HepG2 (cell line): ENCODE measurements around the gene NHERF2. TPM values are rescaled to one million over a fixed set of nuclear protein-coding genes. Genes with fewer than 3 reads are reported as not detected.

Experiments used
- ATF3 ChIP-seq: sonication (generic); formaldehyde crosslinking; IDR thresholded peaks from 2 replicates; pipeline ENCODE4 v1.4.0; 2020; ENCODE audit warnings: missing genetic modification reagents
- NBN ChIP-seq: fragments of 450-650 bp; conservative IDR thresholded peaks from 2 replicates; pipeline ENCODE4 v1.6.1; 2017
- POLR2AphosphoS5 ChIP-seq: IDR thresholded peaks from 2 replicates; pipeline ENCODE4 v1.6.1; 2012; ENCODE audit warnings: low read depth, low read length
- SMYD3 ChIP-seq: sonication (generic); formaldehyde crosslinking; IDR thresholded peaks from 2 replicates; pipeline ENCODE4 v1.8.1; 2023; ENCODE audit warnings: mild to moderate bottlenecking, missing genetic modification reagents
- TAF15 ChIP-seq: fragments of 200-400 bp; formaldehyde crosslinking; IDR thresholded peaks from one replicate; pipeline ENCODE4 v1.6.1; 2018; ENCODE audit warnings: mild to moderate bottlenecking, low read depth, low read length; ENCODE audit not compliant: poor library complexity, severe bottlenecking
- TEAD2 ChIP-seq: sonication (generic); formaldehyde crosslinking; IDR thresholded peaks from 2 replicates; pipeline ENCODE4 v1.9.0; 2021; ENCODE audit warnings: missing genetic modification reagents
- ZFX ChIP-seq: sonication (generic); formaldehyde crosslinking; IDR thresholded peaks from 2 replicates; pipeline ENCODE4 v1.4.0; 2020; ENCODE audit warnings: mild to moderate bottlenecking, low read depth, missing genetic modification reagents, moderate library complexity
- ZNF33A ChIP-seq: sonication (generic); formaldehyde crosslinking; IDR thresholded peaks from 2 replicates; pipeline ENCODE4 v1.5.1; 2020; ENCODE audit warnings: missing genetic modification reagents, mild to moderate bottlenecking, moderate library complexity, borderline replicate concordance
- ZNF768 ChIP-seq: sonication (generic); formaldehyde crosslinking; IDR thresholded peaks from 2 replicates; pipeline ENCODE4 v1.4.0; 2020; ENCODE audit warnings: missing genetic modification reagents
- polyA plus RNA-seq, 8 experiments: library from polyadenylated mRNA; depleted of rRNA in 3 of 8; stranded (reverse) in 7 of 8; unstranded in 1 of 8; fragments of >200 nt; fragmentation: Illumina TruSeq in 4 of 8; extraction: Trizol in 4 of 8; gene quantifications; 2 replicates each; pipeline versions ENCODE4 v1.2.1 to v1.2.3, GENCODE V29; 2011 to 2016; ENCODE audit warnings: low read depth in 4 of 8, missing spikeins in 1 of 8, mixed read lengths in 1 of 8; ENCODE audit not compliant: insufficient read depth in 1 of 8
- total RNA-seq, 5 experiments: library from RNA; depleted of rRNA; stranded (reverse); fragments of >200 nt; fragmentation: Illumina TruSeq; extraction: Trizol; gene quantifications; 2 replicates each; pipeline ENCODE4 v1.2.3, GENCODE V29; 2016; ENCODE audit warnings: low read depth in 1 of 5
- TF ChIP-seq, protein P1 (sequence below): sonication (generic); formaldehyde crosslinking; IDR thresholded peaks from 2 replicates; pipeline ENCODE4; 2020; ENCODE audit warnings: missing genetic modification reagents, mild to moderate bottlenecking, borderline replicate concordance
- TF ChIP-seq, protein P2 (sequence below): sonication (generic); formaldehyde crosslinking; IDR thresholded peaks from 2 replicates; pipeline ENCODE4 v1.4.0; 2020; ENCODE audit warnings: mild to moderate bottlenecking, low read depth, missing genetic modification reagents

The NHERF2 gene
- total and polyA plus RNA-seq, 2 of the 13 experiments (the other 11 are each of a cell fraction or from before 2014, with no cell fraction given): 23.7 to 39.3 TPM

DNA sequence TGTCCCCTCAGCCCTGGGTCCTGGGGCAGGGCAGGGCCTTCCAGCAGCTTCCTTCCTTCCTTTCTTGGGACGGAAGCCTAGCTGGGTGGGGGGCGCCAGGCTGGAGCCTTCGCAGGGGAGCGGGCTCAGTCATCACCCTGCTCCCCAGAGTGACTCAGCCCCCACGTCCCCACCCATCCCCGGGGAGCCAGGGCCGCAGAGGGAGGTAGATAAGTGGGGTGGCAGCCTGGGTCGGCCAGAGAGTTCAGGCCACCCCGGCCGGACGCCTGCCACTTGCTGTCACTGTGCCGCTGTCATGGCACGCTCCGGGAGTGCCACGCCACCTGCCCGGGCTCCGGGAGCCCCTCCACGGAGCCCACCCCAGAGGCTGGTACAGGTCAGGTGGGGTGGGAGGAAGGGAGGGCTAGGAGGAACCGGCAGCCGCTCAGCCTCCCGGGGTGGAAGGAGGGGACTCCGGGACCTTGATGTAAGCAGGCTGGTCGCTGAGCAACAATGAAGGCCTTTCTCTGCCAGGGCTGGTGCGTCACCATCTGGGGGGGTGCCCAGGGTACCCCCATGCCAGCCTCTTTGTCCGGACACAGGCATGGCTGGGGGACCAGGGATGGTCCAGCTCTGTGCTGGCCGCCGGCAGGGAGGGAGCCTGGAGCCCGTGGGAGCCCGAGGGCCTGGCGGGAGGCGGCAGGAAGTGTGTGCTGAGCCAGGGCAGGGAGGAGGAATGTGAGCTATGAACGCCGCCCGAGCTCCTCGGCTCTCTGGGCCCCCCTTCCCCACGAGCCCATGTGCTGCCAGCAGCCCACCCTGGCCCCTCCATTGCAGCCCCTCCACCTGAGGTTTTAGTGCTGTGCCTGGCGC is 6.6 kb downstream of the NHERF2 start (continued):
- TF ChIP-seq, protein P1, sequence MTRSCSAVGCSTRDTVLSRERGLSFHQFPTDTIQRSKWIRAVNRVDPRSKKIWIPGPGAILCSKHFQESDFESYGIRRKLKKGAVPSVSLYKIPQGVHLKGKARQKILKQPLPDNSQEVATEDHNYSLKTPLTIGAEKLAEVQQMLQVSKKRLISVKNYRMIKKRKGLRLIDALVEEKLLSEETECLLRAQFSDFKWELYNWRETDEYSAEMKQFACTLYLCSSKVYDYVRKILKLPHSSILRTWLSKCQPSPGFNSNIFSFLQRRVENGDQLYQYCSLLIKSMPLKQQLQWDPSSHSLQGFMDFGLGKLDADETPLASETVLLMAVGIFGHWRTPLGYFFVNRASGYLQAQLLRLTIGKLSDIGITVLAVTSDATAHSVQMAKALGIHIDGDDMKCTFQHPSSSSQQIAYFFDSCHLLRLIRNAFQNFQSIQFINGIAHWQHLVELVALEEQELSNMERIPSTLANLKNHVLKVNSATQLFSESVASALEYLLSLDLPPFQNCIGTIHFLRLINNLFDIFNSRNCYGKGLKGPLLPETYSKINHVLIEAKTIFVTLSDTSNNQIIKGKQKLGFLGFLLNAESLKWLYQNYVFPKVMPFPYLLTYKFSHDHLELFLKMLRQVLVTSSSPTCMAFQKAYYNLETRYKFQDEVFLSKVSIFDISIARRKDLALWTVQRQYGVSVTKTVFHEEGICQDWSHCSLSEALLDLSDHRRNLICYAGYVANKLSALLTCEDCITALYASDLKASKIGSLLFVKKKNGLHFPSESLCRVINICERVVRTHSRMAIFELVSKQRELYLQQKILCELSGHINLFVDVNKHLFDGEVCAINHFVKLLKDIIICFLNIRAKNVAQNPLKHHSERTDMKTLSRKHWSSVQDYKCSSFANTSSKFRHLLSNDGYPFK (CRISPR knock-in tag): no peak
- TF ChIP-seq TEAD2 (CRISPR knock-in tag) (no peak), ATF3 (CRISPR knock-in tag) (no peak), TAF15 (no peak), SMYD3 (CRISPR knock-in tag) (0 out of 2 replicates have a peak, but pooled peaks have one; percentile 24), ZNF33A (CRISPR knock-in tag) (no peak), NBN (no peak), ZFX (CRISPR knock-in tag) (peak; percentile 54), POLR2AphosphoS5 (no peak), ZNF768 (CRISPR knock-in tag) (no peak)
- TF ChIP-seq, protein P2, sequence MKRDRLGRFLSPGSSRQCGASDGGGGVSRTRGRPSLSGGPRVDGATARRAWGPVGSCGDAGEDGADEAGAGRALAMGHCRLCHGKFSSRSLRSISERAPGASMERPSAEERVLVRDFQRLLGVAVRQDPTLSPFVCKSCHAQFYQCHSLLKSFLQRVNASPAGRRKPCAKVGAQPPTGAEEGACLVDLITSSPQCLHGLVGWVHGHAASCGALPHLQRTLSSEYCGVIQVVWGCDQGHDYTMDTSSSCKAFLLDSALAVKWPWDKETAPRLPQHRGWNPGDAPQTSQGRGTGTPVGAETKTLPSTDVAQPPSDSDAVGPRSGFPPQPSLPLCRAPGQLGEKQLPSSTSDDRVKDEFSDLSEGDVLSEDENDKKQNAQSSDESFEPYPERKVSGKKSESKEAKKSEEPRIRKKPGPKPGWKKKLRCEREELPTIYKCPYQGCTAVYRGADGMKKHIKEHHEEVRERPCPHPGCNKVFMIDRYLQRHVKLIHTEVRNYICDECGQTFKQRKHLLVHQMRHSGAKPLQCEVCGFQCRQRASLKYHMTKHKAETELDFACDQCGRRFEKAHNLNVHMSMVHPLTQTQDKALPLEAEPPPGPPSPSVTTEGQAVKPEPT (CRISPR knock-in tag): no peak
